Mammary epithelial cell (primary cell): Measurements from ENCODE around the gene IGLON5.

Source experiments
- EZH2 ChIP-seq: IDR thresholded peaks from 2 replicates; pipeline ENCODE4 v1.6.1; 2012; ENCODE audit warnings: low read length, inconsistent platforms, borderline replicate concordance
- TF ChIP-seq, protein P1 (sequence below), 2 donors: IDR thresholded peaks in 1 of 2; conservative IDR thresholded peaks in 1 of 2; 2 replicates each; pipeline ENCODE4 v1.5.1; 2011 to 2012; ENCODE audit warnings: inconsistent platforms in 2 of 2, low read length in 2 of 2, mild to moderate bottlenecking in 2 of 2, control low read depth in 1 of 2, low read depth in 1 of 2; ENCODE audit not compliant: insufficient read depth in 1 of 2; ENCODE audit errors: extremely low read depth in 1 of 2

DNA sequence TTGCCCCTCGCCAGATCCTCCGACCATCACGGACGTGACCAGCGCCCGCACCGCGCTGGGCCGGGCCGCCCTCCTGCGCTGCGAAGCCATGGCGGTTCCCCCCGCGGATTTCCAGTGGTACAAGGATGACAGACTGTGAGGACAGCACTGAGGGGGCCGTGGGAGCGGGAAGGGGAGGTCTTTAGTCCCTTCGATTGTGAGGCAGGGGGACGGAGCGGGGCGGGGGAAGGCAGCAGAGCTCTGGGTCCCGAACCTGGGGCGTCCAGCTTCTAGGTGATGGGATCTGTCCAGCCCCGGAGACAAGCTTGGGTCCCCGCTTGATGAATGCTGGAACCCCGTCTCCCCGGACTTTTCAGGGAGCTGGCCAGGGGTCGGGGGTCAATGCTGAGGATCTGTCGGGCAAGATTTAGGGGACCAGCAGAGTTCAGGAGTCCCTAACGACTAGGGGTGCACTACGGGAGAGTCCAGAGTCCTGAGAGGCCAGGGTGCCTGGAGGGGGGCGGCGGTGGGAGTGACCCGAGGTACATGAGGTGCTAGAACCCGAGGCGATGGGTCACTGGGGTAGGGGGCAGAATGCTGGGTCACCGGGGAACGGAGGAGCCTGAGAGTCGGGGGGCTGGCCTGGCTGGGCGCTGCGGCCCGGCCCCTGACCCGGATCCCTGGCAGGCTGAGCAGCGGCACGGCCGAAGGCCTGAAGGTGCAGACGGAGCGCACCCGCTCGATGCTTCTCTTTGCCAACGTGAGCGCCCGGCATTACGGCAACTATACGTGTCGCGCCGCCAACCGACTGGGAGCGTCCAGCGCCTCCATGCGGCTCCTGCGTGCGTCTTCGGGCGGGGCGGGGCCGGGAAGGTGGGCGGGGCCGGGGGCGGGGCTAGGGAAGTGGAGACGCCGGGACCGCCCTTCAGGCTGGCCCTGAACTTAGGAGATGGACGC lies 15.9 kb downstream of the IGLON5 start:
- TF ChIP-seq, protein P1, sequence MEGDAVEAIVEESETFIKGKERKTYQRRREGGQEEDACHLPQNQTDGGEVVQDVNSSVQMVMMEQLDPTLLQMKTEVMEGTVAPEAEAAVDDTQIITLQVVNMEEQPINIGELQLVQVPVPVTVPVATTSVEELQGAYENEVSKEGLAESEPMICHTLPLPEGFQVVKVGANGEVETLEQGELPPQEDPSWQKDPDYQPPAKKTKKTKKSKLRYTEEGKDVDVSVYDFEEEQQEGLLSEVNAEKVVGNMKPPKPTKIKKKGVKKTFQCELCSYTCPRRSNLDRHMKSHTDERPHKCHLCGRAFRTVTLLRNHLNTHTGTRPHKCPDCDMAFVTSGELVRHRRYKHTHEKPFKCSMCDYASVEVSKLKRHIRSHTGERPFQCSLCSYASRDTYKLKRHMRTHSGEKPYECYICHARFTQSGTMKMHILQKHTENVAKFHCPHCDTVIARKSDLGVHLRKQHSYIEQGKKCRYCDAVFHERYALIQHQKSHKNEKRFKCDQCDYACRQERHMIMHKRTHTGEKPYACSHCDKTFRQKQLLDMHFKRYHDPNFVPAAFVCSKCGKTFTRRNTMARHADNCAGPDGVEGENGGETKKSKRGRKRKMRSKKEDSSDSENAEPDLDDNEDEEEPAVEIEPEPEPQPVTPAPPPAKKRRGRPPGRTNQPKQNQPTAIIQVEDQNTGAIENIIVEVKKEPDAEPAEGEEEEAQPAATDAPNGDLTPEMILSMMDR (conservative IDR thresholded peaks at IDR 0.05 in 1 of 2, IDR thresholded peaks at IDR 0.05 in 1 of 2; ENCODE audit: extremely low read depth in 1 of 2, insufficient read depth in 1 of 2, low read depth in 1 of 2, low read length in 2 of 2) = no peak
- TF ChIP-seq EZH2 = no peak
